CD4-positive, alpha-beta T cell treated with Interleukin-15 for 4 hours (primary cell): ENCODE measurements around the gene EFCAB6.

Experiments used
- DNase-seq: peaks from one replicate; pipeline ENCODE4 v3.0.0-alpha.2; 2020; ENCODE audit warnings: low spot score

Gene EFCAB6

GRCh38 chr22:43500792-43501785 is 311.0 kb downstream of the EFCAB6 start:
- DNase-seq: no peak

DNA sequence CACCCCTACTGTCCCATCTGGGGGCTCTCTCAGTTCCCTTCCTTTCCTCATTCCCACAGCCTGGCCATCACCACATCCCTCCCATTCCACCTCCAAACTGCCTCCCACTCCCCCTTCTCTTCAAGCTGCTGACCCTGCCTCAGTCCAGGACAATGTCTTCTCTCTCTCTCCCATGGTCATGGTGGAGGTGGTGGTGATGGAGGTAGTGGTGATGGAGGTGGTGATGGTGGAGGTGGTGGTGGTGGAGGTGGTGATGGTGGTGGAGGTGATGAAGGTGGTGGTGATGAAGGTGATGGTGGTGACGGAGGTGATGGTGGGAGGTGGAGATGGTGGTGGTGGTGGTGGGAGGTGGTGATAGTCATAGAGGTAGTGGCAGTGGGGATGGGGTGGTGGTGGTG is 313.2 kb downstream of the EFCAB6 start:
- DNase-seq: no peak

GRCh38 chr22:43497956-43498855 is 313.9 kb downstream of the EFCAB6 start:
- DNase-seq: no peak

- DNase-seq: no peak
Measured at GRCh38 chr22:43493297-43493696, 318.8 kb downstream of the EFCAB6 start.

GRCh38 chr22:43491737-43492136 is 320.4 kb downstream of the EFCAB6 start:
- no peak for DNase-seq

GRCh38 chr22:43491177-43491576 is 320.9 kb downstream of the EFCAB6 start:
- no peak for DNase-seq

- no peak for DNase-seq
Measured at GRCh38 chr22:43490311-43490710, 321.8 kb downstream of the EFCAB6 start.

- DNase-seq: no peak
Measured at GRCh38 chr22:43488937-43489336, 323.2 kb downstream of the EFCAB6 start.

DNA sequence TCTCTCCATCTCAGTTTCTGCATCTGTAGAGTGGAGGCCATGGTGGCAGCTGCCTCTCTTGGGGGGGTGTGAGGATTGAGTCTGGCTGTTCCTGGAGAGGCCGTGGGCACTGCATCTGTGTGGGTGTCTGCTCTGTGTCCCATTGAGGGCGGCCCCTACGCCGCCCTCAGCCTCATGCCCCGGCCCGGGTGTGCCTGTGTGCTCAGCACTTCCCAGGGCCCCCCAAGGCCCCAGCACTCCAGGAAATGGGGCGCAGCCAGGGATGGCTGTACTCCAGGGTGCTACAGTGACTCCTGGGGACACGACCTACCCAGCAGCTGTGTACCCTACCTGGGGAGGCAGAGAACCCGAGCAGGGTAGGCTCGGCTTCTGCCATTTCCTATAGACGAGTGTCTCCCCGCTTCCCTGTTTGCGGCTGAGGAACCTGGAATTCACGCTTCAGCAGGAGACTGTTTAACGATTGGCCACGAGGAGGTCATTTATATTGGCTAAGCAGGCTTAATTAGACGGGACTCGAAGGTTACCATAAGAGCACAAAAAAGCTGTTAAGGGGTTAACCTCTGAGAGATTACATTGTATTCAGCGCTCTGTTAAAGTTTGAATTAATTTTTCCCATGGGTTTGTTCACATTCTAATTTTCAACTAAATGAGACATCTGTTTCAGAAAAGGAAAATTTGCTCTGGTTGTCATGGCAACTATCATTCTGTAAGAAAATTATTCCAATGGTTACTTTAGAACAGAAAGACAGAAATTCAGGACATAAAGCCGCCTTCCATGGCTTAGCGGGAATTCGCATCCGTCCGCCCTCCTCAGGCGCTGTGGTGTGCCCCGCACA is 323.9 kb downstream of the EFCAB6 start:
- DNase-seq: no peak

DNA sequence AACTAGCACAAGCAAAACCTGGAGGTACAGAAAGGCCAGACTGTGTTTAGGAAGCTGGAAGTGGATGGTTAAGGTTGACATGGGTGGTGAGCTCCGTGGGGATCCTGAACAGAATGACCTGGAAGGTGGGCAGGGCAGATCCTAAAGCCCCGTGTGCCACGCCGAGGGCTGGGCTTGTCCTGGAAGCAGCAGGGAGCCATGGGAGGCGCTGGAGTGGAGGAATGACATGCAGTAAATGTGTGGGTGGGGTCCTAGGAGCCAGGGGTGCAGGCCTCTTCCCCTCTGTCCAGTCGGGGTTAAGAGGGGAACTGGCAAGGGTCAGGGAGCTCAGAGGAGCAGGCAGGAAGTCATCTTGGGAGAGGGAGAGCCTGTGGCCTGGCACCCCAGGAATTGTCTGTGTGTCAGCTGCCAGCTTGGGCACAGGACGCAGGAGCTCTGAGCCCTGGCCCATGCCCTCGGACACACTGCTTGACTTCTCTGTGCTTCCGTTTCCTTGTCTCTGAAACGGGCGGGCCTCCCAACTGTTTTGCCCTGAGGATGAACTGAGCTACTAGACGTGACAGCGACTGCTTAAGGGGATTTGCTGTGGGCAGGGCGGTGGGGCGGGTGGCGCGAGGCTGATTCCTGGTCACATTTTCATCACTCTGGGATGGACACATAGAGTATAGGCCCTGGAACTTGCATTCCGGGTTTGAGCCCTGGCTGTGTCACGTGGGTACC is 324.6 kb downstream of the EFCAB6 start:
- DNase-seq: no peak

DNA sequence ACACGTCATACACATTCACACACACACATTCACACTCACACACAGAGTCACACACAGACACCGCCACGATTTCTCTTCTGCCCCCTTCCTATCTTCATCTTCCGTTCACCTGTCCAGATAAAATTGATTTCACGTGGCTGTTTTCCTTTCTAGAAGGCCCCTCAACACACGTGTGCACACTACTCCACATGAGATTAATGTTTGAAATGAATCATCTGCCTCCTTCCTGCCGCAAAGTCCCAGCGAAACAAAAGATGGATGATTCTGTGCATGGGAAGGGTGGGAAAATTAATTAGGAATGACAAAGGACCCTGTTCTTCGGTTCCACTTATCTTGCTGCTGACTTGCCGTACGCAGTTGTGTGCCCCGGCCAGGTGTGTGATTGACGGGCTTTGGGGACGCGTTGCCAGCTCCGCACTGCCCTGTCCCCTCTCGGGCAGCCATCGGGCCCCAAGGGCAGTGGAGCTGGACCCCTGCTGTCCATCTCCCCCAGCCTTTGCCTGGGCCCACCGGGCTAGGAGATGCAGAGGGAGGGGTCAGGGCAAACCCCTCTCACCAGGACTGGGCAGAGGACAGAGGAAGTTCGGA is 326.5 kb downstream of the EFCAB6 start:
- DNase-seq: no peak

DNA sequence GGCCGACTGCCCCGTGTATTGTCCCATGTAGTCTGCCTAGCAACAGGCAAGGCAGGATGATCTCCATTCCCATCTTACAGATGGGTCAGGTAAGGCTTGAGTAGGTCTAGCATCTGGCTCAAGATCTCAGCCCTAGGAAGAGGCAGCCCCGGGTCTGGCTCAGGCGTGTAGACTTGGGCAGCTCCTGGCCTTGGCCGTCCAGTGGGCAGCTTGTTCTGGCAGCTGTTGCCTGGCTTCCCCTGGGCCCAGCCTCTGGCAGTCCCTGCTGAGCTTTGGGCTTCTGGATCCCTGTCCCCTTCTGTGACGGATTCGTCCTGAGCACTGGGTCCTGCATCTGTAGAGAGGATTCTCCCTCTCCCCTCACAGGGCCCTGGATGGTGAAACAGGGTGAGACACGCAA is 327.9 kb downstream of the EFCAB6 start:
- DNase-seq: no peak

GRCh38 chr22:43483669-43484068 is 328.4 kb downstream of the EFCAB6 start:
- DNase-seq: no peak

DNA sequence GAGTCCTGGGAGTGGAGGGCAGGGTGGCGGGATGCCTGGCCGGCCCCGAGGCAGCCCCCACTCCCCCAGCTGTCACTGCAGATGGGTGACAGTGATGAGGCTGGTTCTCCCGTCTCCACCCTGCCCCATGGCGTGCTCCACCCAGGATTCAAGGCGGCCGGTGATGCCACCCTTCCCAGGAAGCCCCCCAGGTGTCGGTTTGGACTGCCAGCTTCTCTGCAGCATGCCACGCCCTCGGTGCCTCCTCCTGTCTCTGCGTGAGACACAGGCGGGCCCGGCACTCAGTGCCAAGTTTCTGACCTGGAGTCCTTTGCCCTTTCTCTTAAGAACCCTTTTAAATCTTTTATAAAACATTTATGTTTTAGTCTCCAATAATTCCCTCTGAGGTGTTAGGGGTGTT is 328.8 kb downstream of the EFCAB6 start:
- DNase-seq: no peak

GRCh38 chr22:43482318-43482625 is 329.8 kb downstream of the EFCAB6 start:
- no peak for DNase-seq

GRCh38 chr22:43481568-43482317 is 330.4 kb downstream of the EFCAB6 start:
- DNase-seq: no peak

GRCh38 chr22:43479962-43480361 is 332.1 kb downstream of the EFCAB6 start:
- no peak for DNase-seq

DNA sequence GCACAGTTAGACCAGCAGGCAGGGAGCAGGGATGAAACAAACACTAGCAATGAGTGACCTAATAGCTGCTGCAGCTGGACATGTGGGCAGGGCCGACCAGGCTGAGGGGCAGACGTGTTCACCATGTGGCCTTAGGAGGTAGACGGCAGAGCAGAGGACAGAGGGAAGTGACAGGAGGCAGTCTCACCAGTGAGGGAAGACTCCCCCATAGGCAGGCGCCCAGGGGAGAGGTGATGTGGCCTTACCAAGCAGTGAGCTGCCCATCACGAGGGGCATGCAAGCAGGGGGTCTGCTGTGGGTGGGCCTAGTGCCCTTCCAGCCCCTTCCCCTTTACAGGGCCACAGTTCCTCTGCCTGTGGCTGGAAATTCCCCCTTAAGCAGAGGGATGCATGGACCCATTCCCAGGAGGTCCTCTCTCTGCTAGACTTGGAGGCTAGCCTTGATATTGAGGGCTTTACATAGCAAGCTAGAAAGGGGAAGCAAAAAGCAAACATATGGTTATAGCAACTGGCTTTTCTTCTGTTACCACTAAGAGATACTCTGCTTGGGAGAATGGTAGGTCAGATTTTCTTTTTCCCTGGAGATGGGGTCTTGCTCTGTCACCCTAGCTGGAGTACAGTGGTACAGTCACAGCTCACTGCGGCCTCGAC is 332.7 kb downstream of the EFCAB6 start:
- DNase-seq: no peak
